Prostate gland (tissue), 2 donors: Measurements from ENCODE around the gene STXBP3.

Source experiments
- POLR2A ChIP-seq: fragments of 450-650 bp; IDR thresholded peaks from one replicate; pipeline ENCODE4 v1.6.1; 2016; ENCODE audit warnings: antibody characterized with exemption, mild to moderate bottlenecking
- POLR2AphosphoS5 ChIP-seq: sonication (generic); formaldehyde crosslinking; IDR thresholded peaks from one replicate; pipeline ENCODE4 v1.6.1; 2017; ENCODE audit warnings: antibody characterized with exemption
- TF ChIP-seq, protein P1 (sequence below), 4 experiments: fragments of 200-600 bp in 2 of 4; fragments of 450-650 bp in 2 of 4; sonication (generic) in 2 of 4; IDR thresholded peaks; 1 replicate in 3 of 4; 2 replicates in 1 of 4; pipeline ENCODE4 v1.5.1; 2016 to 2019; ENCODE audit warnings: antibody characterized with exemption in 4 of 4, mild to moderate bottlenecking in 2 of 4, moderate library complexity in 2 of 4

- TF ChIP-seq, protein P1, sequence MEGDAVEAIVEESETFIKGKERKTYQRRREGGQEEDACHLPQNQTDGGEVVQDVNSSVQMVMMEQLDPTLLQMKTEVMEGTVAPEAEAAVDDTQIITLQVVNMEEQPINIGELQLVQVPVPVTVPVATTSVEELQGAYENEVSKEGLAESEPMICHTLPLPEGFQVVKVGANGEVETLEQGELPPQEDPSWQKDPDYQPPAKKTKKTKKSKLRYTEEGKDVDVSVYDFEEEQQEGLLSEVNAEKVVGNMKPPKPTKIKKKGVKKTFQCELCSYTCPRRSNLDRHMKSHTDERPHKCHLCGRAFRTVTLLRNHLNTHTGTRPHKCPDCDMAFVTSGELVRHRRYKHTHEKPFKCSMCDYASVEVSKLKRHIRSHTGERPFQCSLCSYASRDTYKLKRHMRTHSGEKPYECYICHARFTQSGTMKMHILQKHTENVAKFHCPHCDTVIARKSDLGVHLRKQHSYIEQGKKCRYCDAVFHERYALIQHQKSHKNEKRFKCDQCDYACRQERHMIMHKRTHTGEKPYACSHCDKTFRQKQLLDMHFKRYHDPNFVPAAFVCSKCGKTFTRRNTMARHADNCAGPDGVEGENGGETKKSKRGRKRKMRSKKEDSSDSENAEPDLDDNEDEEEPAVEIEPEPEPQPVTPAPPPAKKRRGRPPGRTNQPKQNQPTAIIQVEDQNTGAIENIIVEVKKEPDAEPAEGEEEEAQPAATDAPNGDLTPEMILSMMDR (IDR thresholded peaks at IDR 0.05), result no peak
- no peak for TF ChIP-seq POLR2AphosphoS5
- TF ChIP-seq POLR2A, result no peak
Measured at GRCh38 chr1:108715932-108716331, 30.5 kb upstream of the STXBP3 start.
